ENCODE measurements around the gene ITIH4. TPM values are rescaled to one million over a fixed set of nuclear protein-coding genes. Genes with fewer than 3 reads are reported as not detected.

Gene ITIH4
- total RNA-seq, 1 donor from 2014 or later: 0.13 TPM

- no peak for DNase-seq (ENCODE audit: low read depth)
- Histone ChIP-seq H3K27me3 (ENCODE audit: control insufficient read depth, insufficient read depth, low read length) (no peaks in the 10 kb centered on the region), H3K4me3 (ENCODE audit: low read depth, low read length) (no peak overlapping the region), H3K36me3 (ENCODE audit: control insufficient read depth, insufficient read depth, low read length) (no peaks in the 10 kb centered on the region)
- TF ChIP-seq CTCF (IDR thresholded peaks at IDR 0.05; ENCODE audit: insufficient read depth, low read length, poor library complexity, severe bottlenecking): no peak
Measured at GRCh38 chr3:52870471-52870870, 40.0 kb upstream of the ITIH4 start.

GRCh38 chr3:52866427-52866826, 36.0 kb upstream of the ITIH4 start:
- no peak for DNase-seq (ENCODE audit: low read depth)
- TF ChIP-seq CTCF (IDR thresholded peaks at IDR 0.05; ENCODE audit: insufficient read depth, low read length, poor library complexity, severe bottlenecking): no peak
- Histone ChIP-seq H3K4me3 (ENCODE audit: low read depth, low read length) (no peak overlapping the region), H3K27me3 (ENCODE audit: control insufficient read depth, insufficient read depth, low read length) (no peaks in the 10 kb centered on the region), H3K36me3 (ENCODE audit: control insufficient read depth, insufficient read depth, low read length) (no peaks in the 10 kb centered on the region)

- no peak for TF ChIP-seq CTCF (IDR thresholded peaks at IDR 0.05; ENCODE audit: insufficient read depth, low read length, poor library complexity, severe bottlenecking)
Measured at GRCh38 chr3:52865994-52866393, 35.5 kb upstream of the ITIH4 start.

GRCh38 chr3:52860424-52860768, 29.9 kb upstream of the ITIH4 start:
- TF ChIP-seq CTCF (IDR thresholded peaks at IDR 0.05; ENCODE audit: insufficient read depth, low read length, poor library complexity, severe bottlenecking): no peak
- no peaks in the 10 kb centered on the region for H3K36me3 ChIP-seq (ENCODE audit: control insufficient read depth, insufficient read depth, low read length)
- no peak overlapping the region for H3K4me3 ChIP-seq (ENCODE audit: low read depth, low read length)
- no peak for DNase-seq (ENCODE audit: low read depth)
- no peaks in the 10 kb centered on the region for H3K27me3 ChIP-seq (ENCODE audit: control insufficient read depth, insufficient read depth, low read length)

More at GRCh38 chr3:52865994-52866393, 35.5 kb upstream of the ITIH4 start:
- DNase-seq (ENCODE audit: low read depth): no peak
- no peaks in the 10 kb centered on the region for H3K27me3 ChIP-seq (ENCODE audit: control insufficient read depth, insufficient read depth, low read length)
- no peaks in the 10 kb centered on the region for H3K36me3 ChIP-seq (ENCODE audit: control insufficient read depth, insufficient read depth, low read length)
- H3K4me3 ChIP-seq (ENCODE audit: low read depth, low read length): no peak overlapping the region

- no peak for DNase-seq (ENCODE audit: low read depth)
- no peak for TF ChIP-seq CTCF (IDR thresholded peaks at IDR 0.05; ENCODE audit: insufficient read depth, low read length, poor library complexity, severe bottlenecking)
- H3K36me3 ChIP-seq (ENCODE audit: control insufficient read depth, insufficient read depth, low read length): no peaks in the 10 kb centered on the region
- H3K4me3 ChIP-seq (ENCODE audit: low read depth, low read length): no peak overlapping the region
- no peaks in the 10 kb centered on the region for H3K27me3 ChIP-seq (ENCODE audit: control insufficient read depth, insufficient read depth, low read length)
Measured at GRCh38 chr3:52859686-52860423, 29.4 kb upstream of the ITIH4 start.

GRCh38 chr3:52857864-52858263, 27.4 kb upstream of the ITIH4 start:
- Histone ChIP-seq H3K36me3 (ENCODE audit: control insufficient read depth, insufficient read depth, low read length) (no peaks in the 10 kb centered on the region), H3K27me3 (ENCODE audit: control insufficient read depth, insufficient read depth, low read length) (no peaks in the 10 kb centered on the region), H3K4me3 (ENCODE audit: low read depth, low read length) (no peak overlapping the region)
- no peak for DNase-seq (ENCODE audit: low read depth)
- TF ChIP-seq CTCF (IDR thresholded peaks at IDR 0.05; ENCODE audit: insufficient read depth, low read length, poor library complexity, severe bottlenecking): no peak
